Measurements from ENCODE around the gene AMPH. TPM values are rescaled to one million over a fixed set of nuclear protein-coding genes. Genes with fewer than 3 reads are reported as not detected.

AMPH gene
- total RNA-seq, 1 experiment from 2014 or later: not detected

- Histone ChIP-seq H3K36me3 (ENCODE audit: control insufficient read depth in 1 of 2, insufficient read depth in 2 of 2, low read length in 2 of 2) (no peaks in the 10 kb centered on the region), H3K27me3 (ENCODE audit: insufficient read depth, low read length) (peaks cover 40% of the 10 kb centered on the region), H2AFZ (ENCODE audit: low read depth, low read length, poor library complexity, severe bottlenecking) (no peak overlapping the region), H3K9ac (ENCODE audit: low read length) (no peak overlapping the region), H3K9me3 (ENCODE audit: control insufficient read depth in 1 of 2, insufficient read depth in 1 of 2, low read depth in 1 of 2, low read length in 2 of 2) (no peaks in the 10 kb centered on the region), H3K79me2 (ENCODE audit: insufficient read depth, low read length) (no peaks in the 10 kb centered on the region), H3K4me1 (ENCODE audit: control insufficient read depth in 1 of 2, insufficient read depth in 2 of 2, low read length in 2 of 2) (no peaks in the 10 kb centered on the region), H3K9me2 (ENCODE audit: insufficient read depth) (no peaks in the 10 kb centered on the region), H3K27ac (ENCODE audit: low read depth, low read length) (no peak overlapping the region), H3K4me3 (replicated peaks in 1 of 2; ENCODE audit: low read depth in 1 of 2, low read length in 2 of 2) (no peak overlapping the region), H4K20me1 (ENCODE audit: insufficient read depth) (no peaks in the 10 kb centered on the region), H3K4me2 (ENCODE audit: low read length) (no peak overlapping the region)
- RAD21 ChIA-PET (ENCODE audit: low non-redundant PET in 1 of 2, low total read pairs in 2 of 2, uncharacterized antibody in 2 of 2, unreplicated experiment in 2 of 2): no interaction called here
- ATAC-seq (no peak), DNase-seq (ENCODE audit: low read depth, low spot score) (no peak)
- POLR2A ChIA-PET: no interaction called here
- no peak for TF ChIP-seq EZH2phosphoT487 (IDR thresholded peaks at IDR 0.05; ENCODE audit: borderline replicate concordance)
- no peak for TF ChIP-seq ZFX (IDR thresholded peaks at IDR 0.05)
- TF ChIP-seq TCF7L2 (IDR thresholded peaks at IDR 0.05; ENCODE audit: borderline replicate concordance, extremely low read depth, insufficient read depth, insufficient read length): no peak
- TF ChIP-seq POLR2AphosphoS5 (IDR thresholded peaks at IDR 0.05; ENCODE audit: low read depth, low read length): no peak
- no peak for TF ChIP-seq FOSL1 (IDR thresholded peaks at IDR 0.05; ENCODE audit: low read depth)
- no peak for TF ChIP-seq EZH2 (IDR thresholded peaks at IDR 0.05)
- TF ChIP-seq MAX (IDR thresholded peaks at IDR 0.05): no peak
- no peak for TF ChIP-seq POLR2A (IDR thresholded peaks at IDR 0.05; ENCODE audit: borderline replicate concordance, extremely low read depth, insufficient read depth, insufficient read length)
- no peak for TF ChIP-seq SRF (IDR thresholded peaks at IDR 0.05; ENCODE audit: low read depth)
- TF ChIP-seq ZNF274 (IDR thresholded peaks at IDR 0.05; ENCODE audit: low read depth, low read length): no peak
- TF ChIP-seq JUND (IDR thresholded peaks at IDR 0.05): no peak
- TF ChIP-seq REST (IDR thresholded peaks at IDR 0.05; ENCODE audit: low read depth): no peak
- TF ChIP-seq RAD21 (IDR thresholded peaks at IDR 0.05; ENCODE audit: low read depth): no peak
- no peak for TF ChIP-seq CTCF (IDR thresholded peaks at IDR 0.05 in 2 of 3, conservative IDR thresholded peaks at IDR 0.05 in 1 of 3; ENCODE audit: borderline replicate concordance in 1 of 3, insufficient read depth in 1 of 3, low read depth in 2 of 3, low read length in 2 of 3)
- no TSS peak for BruUV-seq (replicated peaks)
- intact Hi-C loops (cut with micrococcal nuclease): no loop called here
- CTCF ChIA-PET: no interaction called here
Measured at GRCh38 chr7:38674513-38674912, 43.3 kb upstream of the AMPH start.

Measured in HCT116 (cell line).